Spleen (tissue), 7 donors: ENCODE measurements around the gene COL25A1.

ENCODE experiments used
- CTCF ChIP-seq, 11 experiments: fragments of 200-600 bp in 7 of 11; fragments of 450-650 bp in 4 of 11; sonication (generic) in 4 of 11; IDR thresholded peaks in 8 of 11; conservative IDR thresholded peaks in 3 of 11; 1 replicate in 7 of 11; 2 replicates in 4 of 11; pipeline versions ENCODE4 v1.4.0 to v1.8.0; 2016 to 2021; ENCODE audit warnings: antibody characterized with exemption in 11 of 11, inconsistent platforms in 4 of 11, mild to moderate bottlenecking in 1 of 11
- POLR2A ChIP-seq, 3 donors: fragments of 450-650 bp; IDR thresholded peaks; one replicate each; pipeline ENCODE4 v1.5.1; 2017; ENCODE audit warnings: antibody characterized with exemption in 3 of 3, mild to moderate bottlenecking in 1 of 3
- donor health status: DM: no; HTN: no; CAD: no; lungs with moderate emphysema.
- donor health status: DM: no; HTN: no; CAD: no.
- donor health status: DM: no; HTN: no; CAD: no.

GRCh38 chr4:109350121-109350520 is 47.7 kb upstream of the COL25A1 start:
- TF ChIP-seq CTCF (IDR thresholded peaks at IDR 0.05 in 8 of 11, conservative IDR thresholded peaks at IDR 0.05 in 3 of 11) (no peak), POLR2A (IDR thresholded peaks at IDR 0.05) (no peak)
